GM12892 (cell line): Measurements from ENCODE around the gene NOC2L.

Experiments used
- POLR2A ChIP-seq: IDR thresholded peaks from 2 replicates; pipeline ENCODE4 v1.6.1; 2011; ENCODE audit warnings: low read depth, low read length, control low read depth
- POLR2AphosphoS5 ChIP-seq: IDR thresholded peaks from 2 replicates; pipeline ENCODE4 v1.6.1; 2011; ENCODE audit warnings: low read depth, low read length, control low read depth
- TAF1 ChIP-seq: IDR thresholded peaks from 2 replicates; pipeline ENCODE4 v1.6.1; 2011; ENCODE audit warnings: low read depth, mild to moderate bottlenecking, control low read depth, low read length, borderline replicate concordance

DNA sequence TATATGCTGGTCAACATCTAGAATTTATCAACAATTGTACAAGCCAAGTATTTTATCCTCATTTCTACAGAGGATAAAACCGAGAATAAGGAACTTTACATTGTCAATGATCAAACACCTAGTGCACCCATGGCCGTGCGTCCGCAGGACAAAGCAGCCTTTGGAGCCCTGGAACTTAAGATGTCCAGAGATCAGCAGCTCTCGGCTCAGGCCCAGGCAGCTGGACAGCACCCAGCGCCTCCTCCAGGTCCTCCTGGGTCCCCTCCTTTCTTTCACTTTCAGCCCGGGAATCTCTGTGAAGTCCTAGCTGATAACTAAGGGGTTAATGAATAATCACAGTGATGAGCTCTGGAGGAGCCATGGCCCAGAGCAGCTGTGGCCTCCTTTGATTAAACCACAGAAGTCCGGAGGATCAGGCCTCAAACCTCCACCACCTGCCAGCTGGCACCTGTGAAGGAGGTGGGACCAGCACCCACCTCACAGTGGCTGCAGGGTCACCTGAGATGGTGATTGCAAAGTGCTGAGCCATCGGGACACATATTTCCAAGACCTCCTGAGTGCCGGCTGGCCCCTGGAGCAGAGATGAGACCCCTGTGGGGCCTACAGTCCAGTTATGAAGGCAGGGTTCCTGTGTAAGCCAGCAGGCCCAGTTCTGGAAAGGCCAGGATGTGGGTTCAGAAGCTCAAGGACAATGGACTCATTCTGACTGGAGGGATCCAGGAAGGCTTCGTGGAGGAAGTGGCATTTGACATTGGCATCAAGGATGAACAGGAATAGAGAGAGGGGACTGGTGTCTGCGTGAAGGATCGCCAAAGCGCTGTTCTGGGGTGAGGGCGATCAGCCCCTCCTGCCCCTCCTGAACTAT lies 46.9 kb downstream of the NOC2L start:
- no peak for TF ChIP-seq POLR2A
- TF ChIP-seq POLR2AphosphoS5 = no peak
- TF ChIP-seq TAF1 = no peak
